Stomach (tissue), 4 donors: ENCODE data around the gene HECTD4.

Experiments
- CTCF ChIP-seq, 7 experiments: fragments of 450-650 bp in 4 of 7; fragments of 200-600 bp in 3 of 7; sonication (generic) in 3 of 7; IDR thresholded peaks; one replicate each; pipeline ENCODE4 v1.5.1; 2016 to 2019; ENCODE audit warnings: antibody characterized with exemption in 7 of 7, control low read depth in 2 of 7, mild to moderate bottlenecking in 1 of 7
- POLR2A ChIP-seq, 4 donors: fragments of 450-650 bp; IDR thresholded peaks; one replicate each; pipeline ENCODE4 v1.6.1; 2016; ENCODE audit warnings: antibody characterized with exemption in 4 of 4, control low read depth in 2 of 4, mild to moderate bottlenecking in 1 of 4, moderate library complexity in 1 of 4
- POLR2AphosphoS5 ChIP-seq, 3 donors: sonication (generic); formaldehyde crosslinking; IDR thresholded peaks; one replicate each; pipeline ENCODE4 v1.6.1; 2016; ENCODE audit warnings: antibody characterized with exemption in 3 of 3

GRCh38 chr12:112169161-112169872 is 212.9 kb downstream of the HECTD4 start:
- no peak for TF ChIP-seq CTCF (IDR thresholded peaks at IDR 0.05)
- TF ChIP-seq POLR2A (IDR thresholded peaks at IDR 0.05): no peak
- TF ChIP-seq POLR2AphosphoS5 (IDR thresholded peaks at IDR 0.05): no peak
